ENCODE results near the gene ALDH6A1.
A peak's percentile ranks its signal among the peaks of the same experiment; 100 is the strongest.

Gene ALDH6A1

DNA sequence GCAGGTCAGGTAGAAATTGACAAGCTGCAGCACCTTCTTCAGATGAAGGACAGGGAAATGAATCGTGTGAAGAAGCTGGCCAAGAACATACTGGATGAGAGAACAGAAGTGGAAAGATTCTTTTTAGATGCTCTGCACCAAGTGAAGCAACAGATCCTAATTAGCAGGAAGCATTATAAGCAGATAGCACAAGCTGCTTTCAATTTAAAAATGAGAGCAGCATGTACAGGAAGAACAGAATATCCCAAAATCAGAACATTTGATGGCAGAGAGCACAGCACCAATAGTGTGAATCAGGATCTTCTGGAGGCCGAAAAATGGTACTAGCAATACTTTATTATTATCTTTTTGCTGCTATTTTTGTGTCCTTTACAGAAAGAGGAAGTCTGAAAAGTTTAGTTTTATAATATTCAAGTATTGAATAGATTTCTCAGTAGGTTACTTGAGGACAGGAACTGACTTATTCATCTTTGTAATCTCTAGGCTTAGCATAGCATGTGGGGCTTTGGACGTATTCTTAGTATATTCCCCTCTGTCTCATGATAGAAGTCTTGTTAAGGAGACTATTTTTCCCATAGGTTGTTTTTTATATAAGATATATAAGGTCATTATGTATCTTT lies 34.3 kb downstream of the ALDH6A1 start:
- DNase-seq (ENCODE audit: low read depth) = no peak

DNA sequence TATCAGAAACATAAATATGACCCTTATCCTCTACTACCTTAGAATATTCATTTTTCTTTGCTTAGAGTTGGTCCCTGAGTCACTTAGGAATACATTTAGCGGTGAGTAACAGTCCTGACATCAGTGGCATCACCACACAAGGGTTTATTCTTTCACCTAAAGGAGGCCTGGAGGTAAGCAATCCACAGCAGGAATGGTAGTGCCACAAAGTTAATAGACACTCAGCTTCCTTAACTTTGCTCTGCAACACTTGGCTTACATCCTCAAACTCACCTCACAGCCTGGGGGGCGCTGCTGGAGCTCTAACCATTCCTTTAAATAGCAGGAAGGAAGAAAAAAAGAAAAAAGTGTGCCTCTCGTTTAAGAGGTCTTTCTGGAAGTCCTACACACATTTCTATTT lies 36.0 kb downstream of the ALDH6A1 start:
- no peak for DNase-seq (ENCODE audit: low read depth)

DNA sequence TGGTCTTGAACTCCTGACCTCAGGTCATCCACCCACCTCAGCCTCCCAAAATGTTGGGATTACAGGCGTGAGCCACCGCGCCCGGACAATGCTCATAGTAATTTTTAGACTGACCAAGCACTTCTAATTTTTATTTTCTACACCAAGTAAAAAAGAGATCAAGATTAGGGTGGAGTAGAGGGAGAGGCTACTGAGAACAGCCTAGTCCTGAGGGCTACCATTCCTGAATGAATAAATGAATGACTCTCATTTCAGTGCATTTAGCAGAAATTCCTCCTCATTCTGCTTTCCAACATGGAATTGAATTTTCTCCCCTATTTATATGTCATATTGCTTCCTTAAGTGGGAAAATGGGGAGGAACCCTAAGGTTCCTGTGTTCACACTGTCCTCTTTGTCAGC lies 38.7 kb downstream of the ALDH6A1 start:
- no peak for DNase-seq (ENCODE audit: low read depth)

DNA sequence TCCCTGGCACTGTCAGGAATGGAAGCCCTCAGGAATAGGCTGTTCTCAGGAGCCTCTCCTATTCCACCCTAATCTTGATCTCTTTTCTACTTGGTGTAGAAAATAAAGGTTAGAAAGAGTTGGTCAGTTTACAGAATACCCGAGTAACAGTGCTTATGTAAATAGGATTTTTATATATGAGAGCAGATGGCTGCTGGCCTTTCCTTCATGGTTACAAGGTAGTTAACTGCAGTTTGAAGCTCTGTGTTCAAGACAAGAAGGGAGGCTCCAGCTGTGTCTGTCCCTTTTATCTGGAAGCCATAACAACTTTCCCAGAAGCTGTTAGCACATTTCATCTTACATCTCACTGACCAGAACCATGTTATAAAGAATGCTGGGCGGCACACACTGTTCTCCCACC lies 42.0 kb downstream of the ALDH6A1 start:
- no peak for DNase-seq (ENCODE audit: low read depth)

DNA sequence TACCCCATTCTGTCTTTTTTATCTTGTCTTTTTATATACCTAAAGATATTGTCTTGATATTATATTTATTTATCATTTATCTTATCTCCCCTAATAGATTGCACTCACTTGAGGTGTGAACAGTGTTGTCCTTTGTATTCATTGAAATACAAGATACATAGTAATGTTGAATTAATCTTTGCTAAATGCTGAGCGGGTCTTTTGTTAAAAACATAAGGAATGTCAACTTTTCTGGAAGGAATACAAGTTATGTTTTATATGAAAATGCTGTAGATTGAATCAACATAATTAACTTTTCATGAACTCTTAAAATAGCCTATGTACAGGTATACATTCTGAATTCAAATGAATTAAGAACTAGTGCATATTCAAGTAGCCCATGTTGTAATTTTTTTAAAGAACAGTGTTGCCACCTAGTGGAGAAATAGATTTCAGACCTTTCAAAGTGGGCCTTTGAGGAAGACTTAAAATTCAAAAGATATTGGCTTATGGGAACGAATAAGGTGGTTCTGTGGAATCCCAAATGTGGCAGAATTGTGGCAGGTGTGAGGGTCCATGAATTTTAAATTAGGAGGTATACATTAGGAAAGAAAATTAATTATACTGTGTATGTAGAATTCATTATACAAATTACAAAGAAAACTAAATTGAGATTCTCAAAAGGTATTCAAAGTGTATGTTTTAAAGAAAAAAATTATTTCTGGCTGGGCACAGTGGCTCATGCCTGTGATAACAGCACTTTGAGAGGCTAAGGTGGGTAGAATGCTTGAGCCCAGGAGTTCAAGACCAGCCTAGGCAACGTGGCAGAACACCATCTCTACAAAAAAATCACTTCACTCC lies 46.0 kb downstream of the ALDH6A1 start:
- DNase-seq (ENCODE audit: low read depth) = no peak

DNA sequence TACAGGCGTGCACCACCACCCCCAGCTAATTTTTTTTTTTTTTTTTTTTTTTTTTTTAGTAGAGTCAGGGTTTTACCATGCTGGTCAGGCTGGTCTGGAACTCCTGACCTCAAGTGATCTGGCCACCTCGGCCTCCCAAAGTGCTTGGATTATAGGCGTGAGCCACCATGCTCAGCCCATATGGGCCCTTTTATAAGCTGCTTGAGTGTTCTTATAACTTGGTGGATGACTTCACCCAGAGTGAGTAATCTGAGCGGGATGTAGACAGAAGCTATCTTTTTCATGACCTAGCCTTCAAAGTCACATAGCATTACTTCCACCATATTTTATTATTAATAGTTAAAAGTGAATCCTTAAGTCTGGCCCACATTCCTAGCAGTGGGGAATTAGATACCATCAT lies 48.7 kb downstream of the ALDH6A1 start:
- no peak for DNase-seq (ENCODE audit: low read depth)

DNA sequence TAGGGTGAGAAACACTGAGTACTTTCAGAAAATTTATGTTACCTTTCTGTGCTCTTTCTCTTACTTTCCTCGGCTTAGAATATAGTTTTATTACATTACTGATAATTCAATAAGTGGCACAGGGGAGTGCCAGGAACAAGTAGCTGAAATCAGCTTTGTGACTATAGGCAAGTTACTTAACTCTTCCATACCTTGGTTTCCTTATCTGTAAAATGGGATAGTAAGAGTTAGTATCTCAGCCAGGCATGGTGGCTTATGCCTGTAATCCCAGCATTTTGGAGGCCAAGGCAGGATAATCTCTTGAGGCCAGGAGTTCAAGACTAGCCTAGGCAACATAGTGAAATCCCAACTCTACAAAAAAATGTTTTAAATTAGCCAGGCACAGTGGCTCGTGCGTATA lies 49.7 kb downstream of the ALDH6A1 start:
- DNase-seq (ENCODE audit: low read depth) = no peak

DNA sequence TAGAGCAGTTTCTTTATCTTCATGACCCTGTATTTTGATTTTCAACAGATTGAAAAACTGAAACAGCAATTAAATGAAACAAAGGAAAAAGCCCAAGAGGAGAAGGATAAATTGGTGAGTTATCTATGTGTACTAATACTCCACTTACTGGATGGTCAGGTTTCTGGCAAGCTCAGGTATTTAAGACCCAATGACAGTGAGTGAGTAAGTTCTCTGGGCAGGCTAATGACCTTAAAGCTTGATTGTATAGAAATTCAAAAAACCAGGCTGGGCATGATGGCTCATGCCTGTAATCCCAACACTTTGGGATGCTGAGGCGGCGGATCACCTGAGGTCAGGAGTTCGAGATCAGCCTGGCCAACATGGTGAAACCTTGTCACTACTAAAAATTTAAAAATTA lies 55.1 kb downstream of the ALDH6A1 start:
- DNase-seq (ENCODE audit: low read depth) = no peak

DNA sequence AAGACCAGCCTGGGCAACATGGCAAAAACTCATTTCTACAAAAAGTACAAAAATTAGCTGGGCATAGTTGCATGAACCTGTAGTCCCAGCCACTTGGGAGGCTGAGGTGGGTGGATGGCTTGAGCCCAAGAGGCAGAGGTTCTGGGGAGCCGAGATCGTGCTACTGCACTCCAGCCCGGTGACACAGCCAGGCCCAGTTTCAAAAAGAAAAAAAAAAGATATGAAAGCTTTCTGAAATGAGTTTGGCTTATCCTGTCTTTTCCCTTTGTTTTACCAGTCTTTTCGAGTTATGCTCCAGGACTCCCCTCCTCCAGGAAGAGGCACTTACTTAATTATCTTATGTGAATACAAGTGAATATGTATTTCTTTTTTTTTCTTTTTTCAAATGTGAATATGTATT lies 61.9 kb downstream of the ALDH6A1 start:
- no peak for DNase-seq (ENCODE audit: low read depth)

DNA sequence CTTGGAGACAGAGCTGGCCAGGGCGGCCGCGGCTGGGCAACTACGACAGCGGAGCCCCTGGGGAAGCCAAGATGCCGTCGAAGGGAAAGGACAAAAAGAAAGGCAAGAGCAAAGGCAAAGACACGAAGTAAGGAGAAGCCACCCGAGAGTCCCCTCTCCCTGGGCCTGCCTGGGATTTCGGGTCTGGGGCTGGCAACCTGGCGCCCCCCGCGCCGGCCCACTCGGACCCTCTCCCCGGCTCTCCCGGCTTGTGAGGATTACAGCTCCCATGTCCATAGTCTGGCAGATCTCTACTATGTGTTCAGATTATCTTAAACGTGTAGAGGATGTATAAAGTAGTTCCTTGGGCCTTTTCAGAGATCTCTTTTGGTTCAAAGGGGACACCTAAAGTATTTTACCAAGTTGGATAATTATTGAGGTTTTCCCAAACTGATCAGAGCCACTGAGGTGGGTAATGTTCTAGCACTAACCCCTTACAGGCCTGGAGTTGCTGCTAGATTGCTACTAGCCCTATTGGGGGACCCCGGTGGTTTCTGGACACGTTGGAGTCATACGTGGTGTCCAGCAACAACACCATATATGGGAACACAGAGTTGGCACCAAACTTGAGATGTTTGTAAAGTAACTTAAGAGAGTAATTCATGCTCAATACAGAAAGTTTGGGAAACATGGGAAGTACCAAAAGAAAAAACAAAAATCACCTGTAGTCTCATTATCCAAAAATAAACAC lies 64.7 kb downstream of the ALDH6A1 start:
- DNase-seq (ENCODE audit: low read depth) = no peak

DNA sequence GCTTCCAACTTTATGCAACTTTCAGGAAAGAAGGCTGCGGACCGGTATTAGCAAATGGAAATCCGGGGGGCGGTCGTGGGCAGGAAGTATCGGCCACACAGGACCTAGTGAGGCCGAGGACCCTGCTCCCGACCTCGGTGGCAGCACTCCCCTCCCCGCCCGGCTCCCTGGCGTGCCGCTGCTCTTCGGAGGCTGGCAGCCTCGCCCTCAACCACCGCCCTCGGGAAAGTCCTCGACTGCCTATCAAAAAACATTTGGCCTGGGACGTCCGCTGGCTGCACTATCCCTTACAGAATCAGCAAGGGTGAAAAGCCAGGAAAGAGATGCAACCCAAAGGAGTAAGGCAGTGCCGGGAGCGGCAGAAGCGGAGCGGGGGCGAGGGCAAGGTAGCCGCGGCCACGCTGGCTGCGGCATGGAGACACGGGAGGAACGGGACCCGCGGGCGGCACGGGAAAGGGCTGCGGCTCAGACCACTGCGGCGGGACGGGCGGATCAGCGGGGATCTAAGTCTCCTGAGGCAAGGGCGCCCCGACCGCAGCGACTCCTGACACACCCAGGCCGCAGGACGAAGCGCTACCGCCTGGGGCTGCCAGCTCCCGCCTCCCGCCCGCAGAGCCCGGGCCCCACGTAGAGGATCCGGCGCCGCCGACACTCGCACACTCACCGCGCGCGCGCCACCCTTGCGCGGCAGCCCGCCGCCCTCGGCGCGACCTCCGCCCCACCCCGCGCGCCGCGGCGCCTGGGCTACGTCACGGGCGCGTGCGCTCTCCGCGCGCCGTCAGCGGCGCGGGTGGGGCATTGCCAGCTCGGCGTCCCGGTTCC lies 65.5 kb downstream of the ALDH6A1 start, which contains the start of the genes BBOF1 and ENTPD5:
Gene BBOF1, plus strand, starts transcription at position 764 of the 822 bp plus-strand sequence. CDS start 130 bp downstream, outside the sequence.
Gene ENTPD5, minus strand, starts transcription at position 703 of the 822 bp plus-strand sequence. CDS start 31,186 bp downstream, outside the sequence.
- peak; percentile 72 for DNase-seq (ENCODE audit: low read depth)

DNA sequence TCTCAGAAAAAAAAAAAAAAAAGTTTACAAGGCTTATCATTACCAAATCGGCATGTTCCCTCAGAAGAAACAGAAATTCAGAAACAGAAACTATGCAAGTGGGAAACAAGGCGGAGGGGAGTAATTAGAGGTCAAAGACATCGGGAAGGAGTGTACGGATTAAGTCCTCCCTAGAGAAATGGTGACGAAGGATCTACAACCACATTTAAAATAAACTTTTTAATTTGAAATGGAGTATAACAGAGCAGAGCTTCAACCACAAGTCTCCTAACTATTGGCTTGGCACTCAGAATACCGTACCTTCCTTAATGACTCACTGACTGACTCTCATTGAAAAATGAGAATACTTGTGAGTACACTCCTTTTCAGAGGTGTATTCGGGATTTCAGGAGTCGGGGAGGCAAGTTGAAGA lies 66.1 kb downstream of the ALDH6A1 start:
- DNase-seq (ENCODE audit: low read depth) = no peak

DNA sequence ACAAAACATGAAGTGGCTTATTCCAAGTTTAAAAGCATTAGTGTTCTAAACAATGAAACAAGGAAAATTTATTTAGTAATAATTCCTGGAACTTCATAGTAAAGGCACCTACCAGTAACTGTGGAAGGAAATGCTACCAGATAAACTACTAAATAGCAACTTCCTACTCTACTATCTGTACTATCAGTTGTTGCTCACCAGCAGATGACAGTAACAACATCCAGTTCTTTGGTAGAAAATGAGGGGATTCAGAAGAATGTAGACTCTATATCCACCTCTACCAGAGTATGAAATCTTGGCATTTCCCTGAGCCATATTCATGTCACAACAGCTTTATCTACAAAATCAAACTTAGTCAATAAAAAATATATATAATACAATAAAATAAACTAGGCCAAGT lies 68.3 kb downstream of the ALDH6A1 start:
- no peak for DNase-seq (ENCODE audit: low read depth)

DNA sequence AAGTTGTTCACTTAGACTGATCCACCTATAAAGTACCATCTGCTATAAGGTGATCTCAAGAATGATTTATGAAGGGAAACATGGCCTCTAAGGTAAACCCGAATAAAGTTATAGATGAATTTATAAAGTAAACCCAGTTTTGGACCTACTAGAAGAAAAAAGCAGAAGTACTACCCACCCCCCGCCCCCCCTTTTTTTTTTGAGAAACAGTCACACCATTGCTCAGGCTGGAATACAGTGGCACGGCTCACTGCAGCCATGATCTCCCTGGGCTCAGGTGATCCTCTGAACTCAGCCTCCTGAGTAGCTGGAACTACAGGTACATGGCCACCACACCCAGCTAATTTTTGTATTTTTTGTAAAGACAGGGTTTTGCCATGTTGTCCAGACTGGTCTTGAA lies 69.1 kb downstream of the ALDH6A1 start:
- DNase-seq (ENCODE audit: low read depth) = no peak

DNA sequence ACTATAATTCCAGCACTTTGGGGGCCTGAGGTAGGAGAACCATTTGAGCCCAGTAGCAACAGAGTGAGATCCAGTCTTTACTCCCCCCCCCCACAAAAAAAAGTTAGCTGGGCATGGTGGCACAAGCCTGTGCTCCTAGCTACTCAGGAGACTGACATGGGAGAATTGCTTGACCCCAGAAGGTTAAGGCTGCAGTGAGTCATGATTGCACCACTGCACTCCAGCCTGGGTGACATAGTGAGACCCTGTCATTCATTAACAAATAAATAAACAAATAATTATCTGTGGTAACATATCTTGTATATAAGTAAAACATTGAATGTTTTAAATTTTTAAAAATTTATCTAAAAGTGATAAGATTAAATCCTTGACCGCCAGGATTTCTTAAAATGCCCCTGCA lies 70.0 kb downstream of the ALDH6A1 start:
- no peak for DNase-seq (ENCODE audit: low read depth)

DNA sequence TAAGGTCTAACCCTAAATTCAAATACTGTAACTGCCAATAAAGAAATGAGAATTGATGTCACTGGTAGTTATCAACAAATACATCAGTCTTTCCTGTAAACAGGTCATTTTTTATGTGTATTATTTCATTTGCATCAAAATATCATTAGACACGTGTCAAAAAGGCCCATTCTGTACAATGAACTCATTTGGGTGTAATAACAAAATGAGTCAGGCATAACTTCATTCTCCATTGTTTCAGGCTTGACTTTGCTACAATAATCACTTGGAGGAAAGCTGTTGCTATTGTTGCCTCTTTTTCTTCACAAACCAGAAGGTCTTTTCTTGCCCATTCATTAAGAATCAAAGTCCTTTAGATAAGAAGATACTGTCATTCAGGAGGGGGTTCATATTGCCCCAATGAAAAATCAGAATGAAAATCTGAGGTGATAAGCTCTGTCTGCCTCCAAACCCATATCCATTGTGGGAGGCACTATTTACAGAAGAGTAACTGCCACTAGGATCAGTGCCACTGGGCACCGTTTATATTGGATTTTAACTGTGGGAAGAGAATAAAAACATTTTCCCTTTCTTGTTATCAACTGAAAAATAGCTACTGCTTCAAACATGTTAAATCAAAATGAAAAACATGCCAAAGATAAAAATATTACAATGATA lies 75.3 kb downstream of the ALDH6A1 start:
- DNase-seq (ENCODE audit: low read depth) = no peak

All from activated gamma-delta T cell treated with anti-CD3 and anti-CD28 coated beads, Interleukin-2, amount 50 U/mL, for 16 hours (primary cell).